Measurements from ENCODE around the gene SLX4.
A peak's percentile ranks its signal among the peaks of the same experiment; 100 is the strongest.
"Not testable (repeated sequence)": the region's sequence is repeated elsewhere in the genome, so short reads cannot be mapped to it uniquely, and the experiment has no call there.

SLX4 gene

GRCh38 chr16:3611146-3611975, at the start of gene SLX4:
Gene SLX4, minus strand, starts transcription at chr16:3611606. Its CDS starts 2,642 bp downstream, at chr16:3608964.
- DNase-seq (ENCODE audit: low read depth): peak; percentile 88

- no peak for DNase-seq (ENCODE audit: low read depth)
Measured at GRCh38 chr16:3659251-3659650, 47.8 kb upstream of the SLX4 start.

GRCh38 chr16:3656491-3657468, 45.4 kb upstream of the SLX4 start:
- no peak for DNase-seq (ENCODE audit: low read depth)

- not testable (repeated sequence) for DNase-seq (ENCODE audit: low read depth)
Measured at GRCh38 chr16:3656160-3656490, 44.7 kb upstream of the SLX4 start.

- no peak for DNase-seq (ENCODE audit: low read depth)
Measured at GRCh38 chr16:3655396-3656159, 44.2 kb upstream of the SLX4 start.

- DNase-seq (ENCODE audit: low read depth): no peak
Measured at GRCh38 chr16:3655030-3655395, 43.6 kb upstream of the SLX4 start.

GRCh38 chr16:3654249-3654991, 43.0 kb upstream of the SLX4 start, which contains the start of gene DNASE1:
Gene DNASE1, plus strand, starts transcription at chr16:3654691. Its CDS starts 683 bp downstream, at chr16:3655374.
- DNase-seq (ENCODE audit: low read depth): no peak

- no peak for DNase-seq (ENCODE audit: low read depth)
Measured at GRCh38 chr16:3652373-3653195, 41.2 kb upstream of the SLX4 start.

- no peak for DNase-seq (ENCODE audit: low read depth)
Measured at GRCh38 chr16:3651461-3652372, 40.3 kb upstream of the SLX4 start.

GRCh38 chr16:3650631-3651265, 39.3 kb upstream of the SLX4 start:
- DNase-seq (ENCODE audit: low read depth): no peak

- DNase-seq (ENCODE audit: low read depth): no peak
Measured at GRCh38 chr16:3646348-3646920, 35.0 kb upstream of the SLX4 start.

- no peak for DNase-seq (ENCODE audit: low read depth)
Measured at GRCh38 chr16:3645504-3646347, 34.3 kb upstream of the SLX4 start.

GRCh38 chr16:3645108-3645503, 33.7 kb upstream of the SLX4 start:
- DNase-seq (ENCODE audit: low read depth): no peak

- DNase-seq (ENCODE audit: low read depth): no peak
Measured at GRCh38 chr16:3643095-3643730, 31.8 kb upstream of the SLX4 start.

- DNase-seq (ENCODE audit: low read depth): no peak
Measured at GRCh38 chr16:3642397-3643094, 31.1 kb upstream of the SLX4 start.

- DNase-seq (ENCODE audit: low read depth): no peak
Measured at GRCh38 chr16:3641801-3642396, 30.5 kb upstream of the SLX4 start.
